Mesothelial cell of epicardium (in vitro differentiated cells): ENCODE measurements around the gene FOXL1. TPM values are rescaled to one million over a fixed set of nuclear protein-coding genes. Genes with fewer than 3 reads are reported as not detected.

Experiments
- DNase-seq, 2 experiments: peaks; one replicate each; pipeline ENCODE4 v3.0.0; 2021; ENCODE audit warnings: low spot score in 2 of 2; ENCODE audit not compliant: unreplicated experiment in 2 of 2
- H3K27ac Mint-ChIP-seq: 2 replicates; pipeline ENCODE4 v1.8.0; 2021; ENCODE audit warnings: mixed read lengths
- H3K27me3 Mint-ChIP-seq: 2 replicates; pipeline ENCODE4 v1.8.0; 2021; ENCODE audit warnings: low read depth, mixed read lengths
- H3K36me3 Mint-ChIP-seq: 2 replicates; pipeline ENCODE4 v1.8.0; 2021; ENCODE audit warnings: mixed read lengths
- H3K4me1 Mint-ChIP-seq: 2 replicates; pipeline ENCODE4 v1.8.0; 2021; ENCODE audit warnings: mixed read lengths
- H3K4me3 Mint-ChIP-seq: 2 replicates; pipeline ENCODE4 v1.8.0; 2021; ENCODE audit warnings: mild to moderate bottlenecking, moderate library complexity, mixed read lengths
- H3K9me3 Mint-ChIP-seq: 2 replicates; pipeline ENCODE4 v1.8.0; 2021; ENCODE audit warnings: mixed read lengths
- total RNA-seq: library from RNA; stranded (reverse); gene quantifications from 3 replicates; pipeline ENCODE4 v1.2.1, GENCODE V29; 2021
- TF ChIP-seq, protein P1 (sequence below): fragments of 200-600 bp; sonication (generic); IDR thresholded peaks from one replicate; pipeline ENCODE4 v1.5.0; 2021; ENCODE audit warnings: antibody characterized with exemption; ENCODE audit not compliant: unreplicated experiment

The FOXL1 gene
- total RNA-seq, 1 donor from 2014 or later: 2.5 TPM

DNA sequence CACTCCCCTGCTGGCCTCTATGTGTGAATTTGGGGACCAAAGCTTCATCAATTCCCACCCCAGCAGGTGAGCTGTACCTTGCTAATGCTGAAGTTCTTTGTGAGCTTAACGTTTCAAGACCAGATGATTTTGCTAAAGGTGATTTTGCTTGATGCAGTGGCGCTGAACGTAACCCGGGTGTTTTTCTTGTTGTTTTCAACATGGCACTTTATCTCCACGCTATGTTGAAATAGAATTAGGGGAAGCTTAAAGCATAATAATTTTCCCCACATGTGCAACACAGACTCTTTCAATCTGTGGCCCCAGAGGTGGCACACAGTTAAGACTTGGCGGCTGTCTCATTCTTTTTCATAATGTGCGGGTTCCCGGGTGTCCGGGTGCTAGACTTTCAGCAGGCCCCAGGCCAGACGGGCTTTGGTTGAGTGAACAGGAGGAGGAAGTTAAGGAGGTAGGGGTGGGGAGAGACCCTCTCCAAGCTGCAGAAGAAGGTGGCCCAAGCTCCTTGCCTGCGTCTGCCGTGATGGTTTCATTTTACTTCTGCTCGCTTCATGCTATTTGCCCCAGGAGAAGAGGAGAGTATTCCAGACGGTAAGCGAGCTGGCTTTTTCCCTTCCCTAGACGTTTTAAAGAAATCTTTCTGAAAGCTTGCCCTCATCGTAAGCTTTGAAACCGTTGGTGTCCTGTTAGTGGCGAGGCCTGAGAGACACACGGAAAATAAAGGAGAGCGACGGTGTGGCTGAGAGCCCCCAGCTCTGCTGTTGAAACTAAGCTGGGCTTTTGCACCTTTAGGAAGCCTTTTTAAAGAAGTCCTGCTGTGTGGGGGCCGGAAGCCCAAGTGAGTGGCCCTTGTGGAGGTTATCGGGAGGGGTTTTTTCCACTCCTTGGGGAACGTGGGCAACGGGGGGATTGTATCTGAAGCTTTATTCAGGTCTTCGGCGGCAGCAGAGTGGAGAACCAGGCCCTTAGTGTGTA lies 7.5 kb upstream of the FOXL1 start:
- Mint-ChIP-seq H3K27me3 (peaks cover 76% of the 10 kb centered on the region), H3K9me3 (no peaks in the 10 kb centered on the region), H3K36me3 (peaks cover 6% of the 10 kb centered on the region), H3K4me3 (peak overlapping the region; percentile 63), H3K4me1 (peaks cover 42% of the 10 kb centered on the region), H3K27ac (peak overlapping the region; percentile 76)
- TF ChIP-seq, protein P1, sequence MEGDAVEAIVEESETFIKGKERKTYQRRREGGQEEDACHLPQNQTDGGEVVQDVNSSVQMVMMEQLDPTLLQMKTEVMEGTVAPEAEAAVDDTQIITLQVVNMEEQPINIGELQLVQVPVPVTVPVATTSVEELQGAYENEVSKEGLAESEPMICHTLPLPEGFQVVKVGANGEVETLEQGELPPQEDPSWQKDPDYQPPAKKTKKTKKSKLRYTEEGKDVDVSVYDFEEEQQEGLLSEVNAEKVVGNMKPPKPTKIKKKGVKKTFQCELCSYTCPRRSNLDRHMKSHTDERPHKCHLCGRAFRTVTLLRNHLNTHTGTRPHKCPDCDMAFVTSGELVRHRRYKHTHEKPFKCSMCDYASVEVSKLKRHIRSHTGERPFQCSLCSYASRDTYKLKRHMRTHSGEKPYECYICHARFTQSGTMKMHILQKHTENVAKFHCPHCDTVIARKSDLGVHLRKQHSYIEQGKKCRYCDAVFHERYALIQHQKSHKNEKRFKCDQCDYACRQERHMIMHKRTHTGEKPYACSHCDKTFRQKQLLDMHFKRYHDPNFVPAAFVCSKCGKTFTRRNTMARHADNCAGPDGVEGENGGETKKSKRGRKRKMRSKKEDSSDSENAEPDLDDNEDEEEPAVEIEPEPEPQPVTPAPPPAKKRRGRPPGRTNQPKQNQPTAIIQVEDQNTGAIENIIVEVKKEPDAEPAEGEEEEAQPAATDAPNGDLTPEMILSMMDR: no peak
- DNase-seq: no peak

DNA sequence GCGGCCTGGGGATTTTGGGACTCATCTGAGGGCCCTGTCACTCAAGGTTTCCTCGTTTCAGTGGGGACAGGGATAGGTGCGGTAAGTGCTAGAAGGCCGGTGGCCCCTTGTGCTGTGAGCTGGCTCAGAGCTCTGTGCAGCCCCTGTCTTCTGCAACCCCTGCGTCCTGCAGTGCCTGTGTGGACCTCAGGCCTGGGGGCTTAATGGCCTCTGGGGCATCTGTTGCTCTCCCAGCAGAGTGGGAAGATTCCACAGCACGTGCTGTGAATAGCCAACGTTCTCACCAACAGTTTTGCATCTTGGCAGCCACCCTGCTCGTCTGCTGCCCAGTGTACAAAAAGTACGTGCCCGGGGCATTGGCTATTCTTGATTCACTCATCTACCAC lies 6.8 kb upstream of the FOXL1 start:
- DNase-seq: no peak
- Mint-ChIP-seq H3K4me1 (peaks cover 42% of the 10 kb centered on the region), H3K36me3 (peaks cover 6% of the 10 kb centered on the region), H3K4me3 (peak overlapping the region; percentile 63), H3K27me3 (peaks cover 76% of the 10 kb centered on the region), H3K27ac (no peak overlapping the region), H3K9me3 (no peaks in the 10 kb centered on the region)
- TF ChIP-seq, protein P1: no peak

- Mint-ChIP-seq H3K4me1 (peaks cover 46% of the 10 kb centered on the region), H3K27me3 (peaks cover 78% of the 10 kb centered on the region), H3K27ac (no peak overlapping the region), H3K36me3 (peaks cover 6% of the 10 kb centered on the region), H3K4me3 (no peak overlapping the region), H3K9me3 (no peaks in the 10 kb centered on the region)
- DNase-seq: no peak
- TF ChIP-seq, protein P1: no peak
Observed at GRCh38 chr16:86572041-86572521, 6.3 kb upstream of the FOXL1 start.

- Mint-ChIP-seq H3K27ac (no peak overlapping the region), H3K27me3 (peaks cover 78% of the 10 kb centered on the region), H3K4me1 (peaks cover 51% of the 10 kb centered on the region), H3K36me3 (peaks cover 6% of the 10 kb centered on the region), H3K4me3 (no peak overlapping the region), H3K9me3 (no peaks in the 10 kb centered on the region)
- DNase-seq: no peak
- TF ChIP-seq, protein P1: no peak
Observed at GRCh38 chr16:86572606-86573005, 5.7 kb upstream of the FOXL1 start.

GRCh38 chr16:86573215-86573614 lies 5.1 kb upstream of the FOXL1 start:
- peaks cover 56% of the 10 kb centered on the region for H3K4me1 Mint-ChIP-seq
- H3K27me3 Mint-ChIP-seq: peaks cover 83% of the 10 kb centered on the region
- H3K4me3 Mint-ChIP-seq: no peak overlapping the region

More at GRCh38 chr16:86573215-86573614, 5.1 kb upstream of the FOXL1 start:
- no peaks in the 10 kb centered on the region for H3K9me3 Mint-ChIP-seq
- no peak for DNase-seq
- TF ChIP-seq, protein P1: no peak
- peaks cover 6% of the 10 kb centered on the region for H3K36me3 Mint-ChIP-seq
- no peak overlapping the region for H3K27ac Mint-ChIP-seq
